NCI-H446 treated with DMSO at 0.1 percent for 48 hours (cell line): ENCODE measurements around the gene INPP5A.
"Not testable (repeated sequence)": the region's sequence is repeated elsewhere in the genome, so short reads cannot be mapped to it uniquely, and the experiment has no call there.

Experiments
- DNase-seq: peaks from one replicate; lab custom pipeline; 2025; lab: John Stamatoyannopoulos, UW

Gene INPP5A

DNA sequence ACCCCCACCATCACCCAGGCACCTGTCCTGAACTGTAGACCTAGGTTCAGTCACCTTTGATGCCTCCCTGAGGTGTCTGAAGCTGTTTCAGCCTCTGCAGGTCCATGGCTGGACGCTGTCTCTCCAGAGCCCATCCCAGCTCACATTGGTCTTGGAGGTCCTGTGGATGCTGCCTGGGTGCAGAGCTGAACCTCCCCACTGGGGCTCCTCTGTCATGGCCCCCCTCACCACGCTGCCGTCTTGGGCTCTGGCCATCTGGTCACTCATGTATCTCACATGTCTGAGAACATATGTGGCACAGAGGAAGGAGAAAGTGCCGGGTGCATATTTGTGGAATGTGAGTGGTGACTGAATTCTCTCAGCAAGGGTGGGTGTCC is 139.5 kb downstream of the INPP5A start:
- DNase-seq = no peak

GRCh38 chr10:132677473-132678227 is 140.1 kb downstream of the INPP5A start:
- DNase-seq = no peak

GRCh38 chr10:132678436-132679216 is 141.0 kb downstream of the INPP5A start:
- DNase-seq = no peak

DNA sequence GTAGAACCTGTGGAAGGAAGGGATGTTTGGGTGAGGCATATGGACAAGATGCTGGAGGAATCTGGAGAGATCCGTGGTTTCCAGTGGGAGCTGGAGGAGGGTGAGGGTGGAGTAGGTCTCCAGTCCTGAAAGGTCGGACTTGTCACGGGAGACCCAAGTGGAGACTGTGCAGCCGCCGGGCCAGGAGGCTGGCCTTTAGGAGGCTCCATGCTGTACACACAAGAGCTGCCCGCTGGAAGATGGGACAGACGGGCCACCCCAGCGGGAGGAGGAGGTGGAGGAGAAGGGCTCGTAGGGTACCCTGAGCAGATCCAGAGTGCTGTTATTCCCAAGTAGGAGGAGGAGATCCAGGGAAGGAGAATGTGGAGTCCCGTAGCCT is 141.6 kb downstream of the INPP5A start:
- no peak for DNase-seq

GRCh38 chr10:132679640-132680039 is 142.1 kb downstream of the INPP5A start:
- DNase-seq = no peak

DNA sequence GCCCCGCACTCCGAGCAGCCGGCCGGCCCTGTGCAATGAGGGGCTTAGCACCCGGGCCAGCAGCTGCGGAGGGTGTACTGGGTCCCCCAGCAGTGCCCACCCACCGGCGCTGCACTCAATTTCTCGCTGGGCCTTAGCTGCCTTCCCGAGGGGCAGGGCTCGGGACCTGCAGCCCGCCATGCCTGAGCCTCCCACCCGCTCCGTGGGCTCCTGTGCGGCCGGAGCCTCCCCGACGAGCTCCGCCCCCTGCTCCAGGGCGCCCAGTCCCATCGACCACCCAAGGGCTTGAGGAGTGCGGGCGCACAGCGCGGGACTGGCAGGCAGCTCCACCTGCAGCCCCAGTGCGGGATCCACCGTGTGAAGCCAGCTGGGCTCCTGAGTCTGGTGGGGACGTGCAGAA is 143.2 kb downstream of the INPP5A start:
- DNase-seq = not testable (repeated sequence)

DNA sequence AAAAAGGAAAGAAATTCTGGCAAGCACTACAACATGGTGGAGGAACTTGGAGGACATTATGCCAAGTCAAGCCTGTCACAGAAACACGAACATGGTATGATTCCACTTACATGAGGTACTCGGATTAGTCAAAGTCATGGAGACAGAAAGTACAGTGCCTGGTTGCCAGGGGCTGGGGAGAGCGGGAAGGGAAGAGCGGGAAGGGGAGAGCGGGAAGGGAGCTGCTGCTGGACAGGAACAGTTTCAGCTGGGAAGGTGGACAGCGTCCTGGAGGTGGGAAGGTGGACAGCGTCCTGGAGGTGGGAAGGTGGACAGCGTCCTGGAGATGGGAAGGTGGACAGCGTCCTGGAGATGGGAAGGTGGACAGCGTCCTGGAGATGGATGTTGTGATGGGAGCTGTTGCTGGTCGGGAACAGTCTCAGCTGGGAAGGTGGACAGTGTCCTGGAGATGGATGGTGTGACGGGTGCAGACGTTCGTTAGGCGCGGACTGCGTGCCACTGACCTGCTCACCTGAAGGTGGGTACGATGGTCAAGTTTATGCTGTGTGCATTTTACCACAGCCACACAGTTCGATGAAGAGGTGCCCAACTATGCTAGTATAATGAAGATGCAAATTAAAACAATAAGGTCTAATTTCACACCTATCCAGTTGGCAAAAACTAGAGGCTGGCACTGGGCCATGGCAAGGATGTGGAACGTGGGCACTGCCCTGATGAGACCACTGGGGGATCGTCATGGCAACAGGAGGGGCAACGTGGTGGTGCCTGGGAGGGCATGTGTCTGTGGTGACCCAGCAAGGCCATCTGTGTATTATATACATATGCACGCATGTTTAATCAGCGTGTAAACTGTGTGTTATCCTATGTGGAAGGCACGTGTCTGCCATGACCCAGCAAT is 144.5 kb downstream of the INPP5A start:
- no peak for DNase-seq

GRCh38 chr10:132684164-132684891 is 146.7 kb downstream of the INPP5A start:
- DNase-seq = no peak

- no peak for DNase-seq
These were observed 147.7 kb downstream of the INPP5A start for GRCh38 chr10:132685101-132685891.

DNA sequence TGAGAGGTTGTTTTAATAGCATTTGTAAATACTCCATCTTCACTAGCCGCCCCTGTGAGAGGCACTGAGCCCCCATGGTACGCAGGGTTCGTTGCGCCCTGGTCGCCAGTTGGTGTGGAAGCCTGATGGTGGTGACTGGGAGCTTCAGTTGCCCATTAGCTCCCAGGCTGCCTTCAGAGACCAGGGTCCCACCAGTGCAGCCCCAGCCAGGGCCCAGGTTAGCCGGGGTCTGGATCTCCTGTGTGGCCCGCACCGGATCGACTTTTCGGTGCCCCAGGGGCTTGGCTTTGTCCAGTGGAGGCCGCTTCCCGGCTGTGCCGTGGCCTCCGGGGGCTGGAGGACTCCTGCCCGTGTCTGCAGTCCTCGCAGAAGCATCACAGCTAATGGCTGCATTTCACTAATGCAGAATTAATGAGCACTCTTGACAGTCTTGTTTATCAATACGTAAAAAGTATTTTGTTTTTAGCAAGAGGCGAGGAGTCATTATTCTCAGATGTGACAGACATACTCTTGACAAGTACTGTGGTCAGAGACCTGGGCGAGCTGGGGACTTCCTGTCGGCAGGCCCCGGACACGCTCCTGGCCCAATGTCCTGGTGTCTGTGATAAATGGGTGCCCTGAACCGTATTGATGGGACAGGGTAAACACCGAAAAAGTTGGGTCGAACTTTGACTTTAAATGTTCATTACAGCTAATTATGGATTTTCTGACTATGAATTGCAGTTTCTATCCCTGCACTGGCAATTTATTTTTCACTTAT is 148.5 kb downstream of the INPP5A start:
- DNase-seq = no peak

DNA sequence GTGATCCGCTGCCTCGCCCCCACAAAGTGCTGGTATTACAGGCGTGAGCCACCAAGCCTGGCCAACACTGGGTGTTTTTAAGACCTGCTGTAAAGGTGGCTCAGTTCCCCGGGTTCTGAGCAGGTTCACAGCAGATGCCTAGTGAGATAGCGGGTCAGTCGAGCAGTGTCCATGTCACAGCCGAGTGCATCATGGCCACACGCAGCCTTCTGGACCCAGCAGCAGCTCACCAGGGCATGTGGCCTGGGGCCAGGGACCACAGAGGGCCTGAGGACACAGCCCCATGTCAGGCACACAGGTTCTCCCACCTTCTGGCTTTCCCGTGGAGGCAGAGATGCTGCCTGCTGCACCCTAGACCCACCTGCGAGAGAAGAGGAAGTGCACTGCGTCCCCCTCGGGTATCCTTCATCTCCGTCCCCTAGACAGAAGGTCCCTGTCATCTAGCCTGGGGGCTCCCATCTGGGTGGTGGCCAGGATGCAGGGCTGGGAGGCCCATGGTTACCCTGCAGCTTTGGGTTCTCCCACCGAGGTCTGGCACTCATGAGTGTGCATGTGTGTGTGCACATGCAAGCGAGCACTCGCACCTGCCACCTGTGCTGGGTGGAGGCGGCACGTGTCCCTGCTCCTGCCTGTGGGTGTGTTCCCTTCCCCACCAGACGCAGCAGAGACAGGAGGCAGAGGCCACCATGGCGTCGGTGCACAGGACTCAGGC is 149.8 kb downstream of the INPP5A start:
- no peak for DNase-seq

DNA sequence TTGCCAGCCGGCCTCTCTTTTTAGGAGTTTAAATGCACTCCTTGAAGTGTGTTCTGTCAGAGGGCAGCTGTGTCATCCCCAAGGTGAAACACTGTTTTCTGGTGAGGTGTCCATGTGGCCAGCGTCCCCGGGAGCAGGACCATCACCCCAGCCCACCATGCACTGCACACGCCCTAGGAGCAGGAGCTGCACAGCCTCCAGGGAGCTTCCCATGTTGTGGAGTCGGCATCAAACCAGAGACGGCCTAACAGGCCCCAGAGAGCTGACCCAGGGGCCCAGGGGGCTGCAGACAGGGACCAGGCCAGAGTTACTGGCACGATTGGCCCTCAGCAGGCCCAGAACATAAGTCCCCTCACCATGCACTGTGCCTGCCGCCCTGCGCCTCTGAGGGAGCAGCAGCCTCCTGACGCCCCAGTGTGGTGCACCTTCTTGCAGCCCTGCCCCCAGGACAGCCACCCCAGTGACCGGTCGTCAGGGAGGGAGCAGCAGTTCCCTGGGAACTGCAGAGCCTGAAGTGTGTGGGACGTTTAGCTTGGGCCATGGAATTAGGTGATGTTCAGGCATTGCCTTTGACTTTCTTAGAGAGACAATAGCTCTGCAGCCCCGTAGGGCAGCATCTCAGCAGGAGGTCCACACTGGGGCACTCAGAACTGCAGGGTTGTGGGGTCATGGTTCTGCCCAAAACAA is 150.4 kb downstream of the INPP5A start:
- no peak for DNase-seq

DNA sequence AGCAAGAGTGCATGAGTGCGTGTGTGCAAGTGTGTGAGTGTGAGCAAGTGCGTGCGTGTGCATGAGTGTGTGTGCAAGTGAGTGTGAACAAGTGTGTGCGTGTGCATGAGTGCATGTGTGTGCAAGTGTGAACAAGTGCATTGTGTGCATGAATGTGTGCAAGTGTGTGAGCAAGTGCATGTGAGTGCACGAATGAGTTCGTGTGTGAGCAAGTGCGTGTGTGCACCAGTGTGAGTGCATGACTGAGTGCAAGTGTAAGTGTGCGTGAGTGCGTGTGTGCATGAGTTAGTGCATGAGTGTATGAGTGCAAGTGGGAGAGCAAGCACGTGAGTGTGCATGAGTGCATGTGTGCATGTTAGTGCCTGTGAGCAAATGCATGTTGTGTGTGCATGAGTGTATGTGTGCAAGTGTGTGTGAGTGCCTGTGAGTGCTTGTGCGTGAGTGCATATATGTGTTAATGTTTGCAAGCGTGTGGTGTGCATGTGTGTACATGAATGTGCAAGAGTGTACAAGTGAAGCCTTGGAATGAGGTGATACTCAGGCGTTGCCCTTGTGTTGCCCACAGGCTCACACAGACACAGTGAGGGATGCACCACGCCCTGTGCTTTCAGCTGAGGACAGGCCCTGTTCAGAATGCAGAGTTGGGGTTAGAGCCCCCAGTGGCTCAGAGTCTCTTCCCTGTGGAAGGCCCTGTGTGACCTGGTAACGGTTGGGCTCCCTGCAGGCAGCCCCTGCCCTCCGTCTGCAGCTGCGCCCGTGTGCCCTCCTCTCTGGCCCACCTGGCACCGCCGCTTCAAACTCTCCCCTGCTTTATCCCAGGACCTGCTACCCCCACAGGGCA is 151.2 kb downstream of the INPP5A start:
- DNase-seq = no peak

GRCh38 chr10:132689721-132690360 is 152.3 kb downstream of the INPP5A start:
- DNase-seq = no peak

- DNase-seq = no peak
These were observed 152.8 kb downstream of the INPP5A start for GRCh38 chr10:132690401-132690800.

GRCh38 chr10:132690821-132691610 is 153.4 kb downstream of the INPP5A start:
- DNase-seq = no peak

- no peak for DNase-seq
These were observed 154.1 kb downstream of the INPP5A start for GRCh38 chr10:132691711-132692153.
